ENCODE data around the gene RNF130. TPM values are rescaled to one million over a fixed set of nuclear protein-coding genes. Genes with fewer than 3 reads are reported as not detected.
A peak's percentile ranks its signal among the peaks of the same experiment; 100 is the strongest.

Gene RNF130
- total and polyA plus RNA-seq, 9 of the 15 experiments (the other 6 are each of a cell fraction or from before 2014, with no cell fraction given) = 5.8 to 39.4 (median 27.1) TPM

GRCh38 chr5:180067986-180068385, 3.6 kb downstream of the RNF130 start:
- peaks cover 4% of the 10 kb centered on the region; the same call in 1 of the 2 replicates for H3K9me3 ChIP-seq (replicated peaks; ENCODE audit: control insufficient read depth, insufficient read depth, low read depth, low read length)
- in situ Hi-C loops (cut with MboI) = no loop called here
- ChIA-PET CTCF (ENCODE audit: low intra/inter-chr PET ratio) (no interaction called here), POLR2A (interaction anchor here (1.0 to 2.2 kb wide), 4 partner anchors 8 to 19 kb away, joined by 3 to 6 read pairs (median 4); no protein-coding TSS in a partner anchor)
- H3K36me3 ChIP-seq (ENCODE audit: control insufficient read depth, insufficient read depth, low read length) = no peaks in the 10 kb centered on the region
- 0 out of 2 replicates have a peak, but pooled peaks cover 8% of the 10 kb centered on the region for H4K20me1 ChIP-seq (replicated peaks; ENCODE audit: control insufficient read depth, insufficient read depth, low read length)
- H3K4me3 ChIP-seq = no peak overlapping the region
- no peak overlapping the region for H3K4me2 ChIP-seq (ENCODE audit: insufficient read depth, low read length)
- H3K27ac ChIP-seq (ENCODE audit: extremely low read depth, low read depth, low read length) = no peak overlapping the region
- no peaks in the 10 kb centered on the region for H3K27me3 ChIP-seq (ENCODE audit: control insufficient read depth in 2 of 2, insufficient read depth in 2 of 2, low read length in 2 of 2)
- FAIRE-seq (peak; percentile 51), DNase-seq (ENCODE audit: extremely low read depth in 1 of 4, low spot score in 3 of 4) (no peak), ATAC-seq (no peak)
- TF ChIP-seq FOXK2 (conservative IDR thresholded peaks at IDR 0.05 in 1 of 2, IDR thresholded peaks at IDR 0.05 in 1 of 2; ENCODE audit: low read depth in 2 of 2) (no peak), ZNF311 (CRISPR knock-in tag; IDR thresholded peaks at IDR 0.05) (no peak), STAT5A (IDR thresholded peaks at IDR 0.05; ENCODE audit: borderline replicate concordance, low read length) (no peak), MXI1 (IDR thresholded peaks at IDR 0.05; ENCODE audit: low read depth, low read length) (no peak), TCF7L2 (IDR thresholded peaks at IDR 0.05; ENCODE audit: low read depth, low read length) (no peak), PHB2 (IDR thresholded peaks at IDR 0.05; ENCODE audit: low read depth) (no peak), PPARD (CRISPR knock-in tag; IDR thresholded peaks at IDR 0.05) (no peak), ZNF79 (CRISPR knock-in tag; IDR thresholded peaks at IDR 0.05; ENCODE audit: low read depth) (no peak), ZNF766 (CRISPR knock-in tag; conservative IDR thresholded peaks at IDR 0.05) (no peak), POU5F1 (IDR thresholded peaks at IDR 0.05; ENCODE audit: borderline replicate concordance, low read depth, low read length, partially characterized antibody) (no peak), SRSF3 (IDR thresholded peaks at IDR 0.05; ENCODE audit: insufficient read depth, low read length) (no peak), HOXB6 (CRISPR knock-in tag; IDR thresholded peaks at IDR 0.05; ENCODE audit: borderline replicate concordance) (no peak), ZNF175 (CRISPR knock-in tag; IDR thresholded peaks at IDR 0.05; ENCODE audit: low read depth) (no peak), CGGBP1 (CRISPR knock-in tag; IDR thresholded peaks at IDR 0.05) (no peak), HMGN3 (IDR thresholded peaks at IDR 0.05; ENCODE audit: borderline replicate concordance, extremely low read depth, insufficient read length, low read depth, low read length) (no peak), TCF3 (CRISPR knock-in tag; IDR thresholded peaks at IDR 0.05) (no peak), ZZZ3 (IDR thresholded peaks at IDR 0.05) (no peak), GABPB1 (CRISPR knock-in tag; IDR thresholded peaks at IDR 0.05) (no peak)
- TF ChIP-seq, protein P1, sequence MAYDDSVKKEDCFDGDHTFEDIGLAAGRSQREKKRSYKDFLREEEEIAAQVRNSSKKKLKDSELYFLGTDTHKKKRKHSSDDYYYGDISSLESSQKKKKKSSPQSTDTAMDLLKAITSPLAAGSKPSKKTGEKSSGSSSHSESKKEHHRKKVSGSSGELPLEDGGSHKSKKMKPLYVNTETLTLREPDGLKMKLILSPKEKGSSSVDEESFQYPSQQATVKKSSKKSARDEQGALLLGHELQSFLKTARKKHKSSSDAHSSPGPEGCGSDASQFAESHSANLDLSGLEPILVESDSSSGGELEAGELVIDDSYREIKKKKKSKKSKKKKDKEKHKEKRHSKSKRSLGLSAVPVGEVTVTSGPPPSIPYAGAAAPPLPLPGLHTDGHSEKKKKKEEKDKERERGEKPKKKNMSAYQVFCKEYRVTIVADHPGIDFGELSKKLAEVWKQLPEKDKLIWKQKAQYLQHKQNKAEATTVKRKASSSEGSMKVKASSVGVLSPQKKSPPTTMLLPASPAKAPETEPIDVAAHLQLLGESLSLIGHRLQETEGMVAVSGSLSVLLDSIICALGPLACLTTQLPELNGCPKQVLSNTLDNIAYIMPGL (CRISPR knock-in tag; IDR thresholded peaks at IDR 0.05) = no peak
- BruUV-seq (replicated peaks) = no TSS peak
- intact Hi-C loops (cut with micrococcal nuclease) = no loop called here
- H2AFZ ChIP-seq (ENCODE audit: low read depth, low read length) = no peak overlapping the region
- H3K79me2 ChIP-seq (ENCODE audit: control insufficient read depth, insufficient read depth, low read length) = peaks cover 38% of the 10 kb centered on the region
- WGBS (ENCODE audit: insufficient coverage, low coverage, missing lambda C conversion rate) = 34% methylated on average over 4 of the region's 4 CpGs
- H3K9me1 ChIP-seq (ENCODE audit: control insufficient read depth, insufficient read depth, low read length) = peaks cover 3% of the 10 kb centered on the region
- peaks cover 19 to 34% of the 10 kb centered on the region in 2 experiments for H3K4me1 ChIP-seq (replicated peaks in 1 of 2; ENCODE audit: control insufficient read depth in 2 of 2, insufficient read depth in 2 of 2, low read length in 2 of 2)
- H3K9ac ChIP-seq (ENCODE audit: insufficient read depth in 1 of 2, low read depth in 2 of 2, low read length in 2 of 2) = no peak overlapping the region
